RKO (cell line): ENCODE results near the gene PKHD1.
"Not testable (repeated sequence)": the region's sequence is repeated elsewhere in the genome, so short reads cannot be mapped to it uniquely, and the experiment has no call there.

Experiments used
- DNase-seq: peaks from one replicate; pipeline ENCODE4 v3.0.0-alpha.2; 2016; ENCODE audit warnings: low spot score

The PKHD1 gene

DNA sequence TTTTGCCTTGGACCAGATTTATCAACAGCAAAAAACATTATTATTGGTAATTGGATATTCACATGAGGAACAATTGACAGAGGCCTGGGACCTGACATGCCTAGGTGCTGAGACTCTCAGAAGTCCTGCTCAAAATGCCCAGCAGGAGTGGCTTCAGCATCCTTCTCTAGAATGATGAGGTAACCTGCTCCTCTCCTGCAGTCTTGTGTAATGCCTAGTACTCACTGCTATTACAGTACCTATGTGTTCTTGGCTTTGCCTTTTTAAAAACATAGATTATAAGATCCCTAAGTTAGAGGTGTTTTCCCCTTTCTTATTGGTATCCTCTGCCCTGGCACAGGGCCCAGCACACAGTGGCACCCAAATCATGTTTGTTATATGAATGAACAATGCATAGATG lies 230.9 kb downstream of the PKHD1 start:
- DNase-seq: no peak

DNA sequence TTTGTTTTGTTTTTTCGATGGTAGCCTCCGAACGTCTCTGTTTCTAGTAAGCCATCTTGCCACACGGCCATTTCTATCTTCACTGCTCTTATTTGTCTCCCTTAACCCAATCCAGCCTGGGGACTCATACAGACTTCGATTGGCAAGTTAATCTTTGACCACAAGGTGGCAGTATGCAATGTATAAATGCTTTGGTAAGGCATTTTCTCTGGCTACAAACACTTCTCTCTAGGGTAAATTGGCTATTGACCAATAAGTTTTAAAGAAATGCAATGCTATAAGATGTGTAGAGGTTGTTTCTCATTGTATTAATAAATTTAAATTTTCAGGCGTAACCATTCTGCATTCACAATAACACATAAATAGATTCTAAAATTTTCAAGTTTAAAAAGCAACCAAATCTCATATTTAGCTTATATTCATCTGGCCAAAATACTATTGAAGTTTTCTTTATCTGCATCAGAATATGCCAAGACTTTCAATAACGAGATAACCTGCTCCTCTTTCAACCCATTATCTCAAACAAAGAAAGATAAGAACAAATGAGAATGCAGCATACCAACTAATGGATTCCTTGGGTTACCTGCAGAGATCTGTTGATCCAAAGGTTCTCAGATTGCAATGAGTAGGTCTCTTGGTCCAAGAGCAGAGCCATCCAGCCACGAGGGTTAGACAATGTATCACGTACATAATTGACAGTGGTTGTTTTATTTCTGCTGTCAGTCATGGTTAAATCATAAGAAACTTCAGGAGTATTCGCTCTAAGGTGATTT lies 231.9 kb downstream of the PKHD1 start:
- peak; percentile 74 for DNase-seq

- no peak for DNase-seq
Measured at GRCh38 chr6:51854876-51855275, 232.5 kb downstream of the PKHD1 start.

GRCh38 chr6:51854347-51854746 lies 233.1 kb downstream of the PKHD1 start:
- DNase-seq: no peak

GRCh38 chr6:51853109-51853508 lies 234.3 kb downstream of the PKHD1 start:
- DNase-seq: not testable (repeated sequence)

DNA sequence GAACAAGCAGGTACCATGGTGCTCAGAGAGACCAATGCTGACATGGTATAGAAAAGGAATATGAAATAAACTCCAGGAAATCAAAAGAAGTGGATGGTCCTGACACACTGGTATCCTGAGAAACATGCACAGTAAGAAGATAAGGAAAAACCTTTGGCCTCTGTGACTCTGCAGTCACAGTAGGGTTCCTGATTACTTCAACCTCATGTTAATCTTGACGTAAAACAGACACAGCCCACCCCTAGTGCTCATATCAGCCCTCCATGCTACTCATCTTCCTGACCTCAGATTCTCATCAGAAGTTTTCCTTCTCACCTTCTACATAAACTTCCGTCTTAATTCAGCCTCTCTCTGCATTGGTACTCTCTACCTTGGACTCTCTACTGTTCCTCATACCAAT lies 240.9 kb downstream of the PKHD1 start:
- DNase-seq: no peak

DNA sequence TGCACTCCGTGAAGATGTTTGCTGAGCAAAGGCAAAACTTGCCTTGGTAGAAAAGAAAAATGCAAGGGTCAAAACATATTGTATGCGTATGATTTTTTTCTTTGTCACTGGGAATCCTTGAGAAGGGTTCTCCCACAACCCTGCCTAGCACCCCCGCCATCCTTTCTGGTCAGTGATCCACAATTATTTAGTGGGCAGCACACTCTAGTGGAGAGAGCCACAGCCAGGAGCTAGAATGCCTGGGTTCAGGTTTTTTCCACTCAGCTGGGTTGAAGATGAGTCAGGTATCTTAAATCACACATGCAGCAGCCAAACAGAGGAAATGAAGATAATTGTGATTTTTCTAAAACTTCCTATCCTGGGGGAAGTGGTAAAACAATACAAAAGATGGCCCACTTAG lies 243.1 kb downstream of the PKHD1 start:
- DNase-seq: no peak

GRCh38 chr6:51843456-51844056 lies 243.9 kb downstream of the PKHD1 start:
- DNase-seq: no peak

- no peak for DNase-seq
Measured at GRCh38 chr6:51842804-51843378, 244.5 kb downstream of the PKHD1 start.

DNA sequence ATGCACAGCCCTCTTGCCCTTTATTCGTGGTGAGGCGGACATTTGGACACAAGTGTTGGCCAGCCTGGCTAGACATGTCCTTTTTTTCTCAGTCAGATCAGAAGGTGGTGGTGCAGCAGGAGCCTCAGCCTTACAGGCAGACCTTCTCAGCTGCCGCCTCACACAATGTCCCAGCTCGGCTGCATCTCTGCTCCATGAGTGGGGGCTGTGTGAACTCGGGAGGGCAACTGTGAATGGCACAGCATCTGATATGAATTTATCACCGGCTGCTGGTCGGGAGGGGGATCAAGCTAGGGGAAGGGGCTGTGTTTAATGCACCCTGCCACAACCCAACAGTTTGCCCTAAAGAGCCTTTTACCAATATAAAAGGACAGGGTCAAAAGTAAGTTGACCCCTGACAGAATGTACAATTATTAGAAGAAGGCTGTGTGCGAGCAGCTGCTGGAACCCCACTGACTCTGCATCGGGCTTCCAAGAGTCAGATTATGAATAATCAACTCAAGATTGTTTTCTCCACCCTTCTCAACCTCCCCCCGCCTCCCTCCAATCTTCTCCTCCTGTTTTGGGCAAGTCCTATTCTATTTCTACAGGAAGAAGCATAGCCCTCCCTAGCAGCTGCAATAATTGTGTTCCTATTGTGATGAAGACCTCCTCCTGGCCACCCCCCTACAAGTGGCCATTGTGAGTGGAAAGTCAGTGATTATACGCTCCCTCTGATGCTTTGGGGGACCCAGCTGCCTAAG lies 245.2 kb downstream of the PKHD1 start:
- no peak for DNase-seq

- DNase-seq: no peak
Measured at GRCh38 chr6:51841626-51842025, 245.8 kb downstream of the PKHD1 start.

- peak; percentile 1 for DNase-seq
Measured at GRCh38 chr6:51839726-51840374, 247.6 kb downstream of the PKHD1 start.

GRCh38 chr6:51830666-51831065 lies 256.7 kb downstream of the PKHD1 start:
- DNase-seq: peak; percentile 16

- DNase-seq: no peak
Measured at GRCh38 chr6:51827580-51827979, 259.8 kb downstream of the PKHD1 start.

DNA sequence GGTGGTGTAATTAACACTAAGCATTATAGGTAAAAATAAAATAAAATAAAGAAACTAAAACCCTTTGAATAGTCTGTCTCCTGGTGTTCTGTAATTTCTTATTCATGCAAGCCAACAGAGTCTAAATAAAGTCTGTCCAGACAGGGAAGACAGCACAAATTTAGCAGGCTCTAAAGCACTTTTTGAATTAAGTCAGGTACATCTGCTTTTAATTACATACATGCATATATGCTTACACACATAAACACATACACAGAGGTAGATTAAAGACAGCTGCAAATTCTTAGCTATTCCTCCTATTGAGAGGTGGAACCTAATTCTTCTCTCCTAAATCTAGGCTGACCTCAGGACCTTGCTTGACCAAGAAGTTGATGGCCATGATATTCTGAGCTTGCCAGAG lies 262.5 kb downstream of the PKHD1 start:
- DNase-seq: no peak

GRCh38 chr6:51820555-51820954 lies 266.9 kb downstream of the PKHD1 start:
- no peak for DNase-seq

- no peak for DNase-seq
Measured at GRCh38 chr6:51818520-51819022, 268.8 kb downstream of the PKHD1 start.

- no peak for DNase-seq
Measured at GRCh38 chr6:51817832-51818231, 269.6 kb downstream of the PKHD1 start.

DNA sequence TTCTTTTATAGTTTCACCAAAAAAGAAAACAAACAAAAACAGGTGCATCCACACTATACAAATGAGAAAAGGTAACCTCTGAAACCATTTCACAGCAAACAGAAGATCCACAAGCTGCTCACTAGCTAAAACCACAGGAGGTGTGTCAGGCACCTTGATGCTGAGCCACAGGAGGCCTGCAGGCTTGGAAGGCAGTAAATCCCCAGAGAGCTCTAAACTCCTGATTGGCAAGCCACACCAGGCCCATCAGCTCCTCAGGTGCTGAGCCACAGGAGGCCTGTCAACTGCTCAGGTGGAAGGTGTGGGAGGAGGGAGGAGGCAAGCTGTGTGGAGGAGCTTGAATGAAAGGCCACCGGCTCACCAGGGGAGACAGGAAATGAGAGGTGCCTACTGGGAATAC lies 273.0 kb downstream of the PKHD1 start:
- DNase-seq: no peak

DNA sequence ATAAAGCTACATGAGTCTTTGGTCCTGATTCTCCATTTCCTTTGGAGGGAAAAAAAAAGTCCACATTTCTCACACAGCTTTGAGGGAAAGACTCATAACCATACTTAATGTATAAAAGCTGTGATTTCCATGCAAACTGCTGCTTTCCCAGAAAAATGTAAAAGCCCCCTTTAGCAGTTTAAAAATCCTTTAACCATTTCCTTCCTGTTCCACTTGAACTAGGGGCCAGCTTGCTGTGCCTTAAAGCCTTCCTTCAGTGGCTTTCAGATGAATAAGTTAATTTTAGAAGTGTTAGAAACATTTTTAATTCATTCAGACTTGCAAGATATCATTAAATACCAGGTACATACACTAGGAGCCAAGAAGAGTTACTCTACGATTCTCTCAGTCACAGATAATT lies 273.5 kb downstream of the PKHD1 start:
- DNase-seq: no peak

DNA sequence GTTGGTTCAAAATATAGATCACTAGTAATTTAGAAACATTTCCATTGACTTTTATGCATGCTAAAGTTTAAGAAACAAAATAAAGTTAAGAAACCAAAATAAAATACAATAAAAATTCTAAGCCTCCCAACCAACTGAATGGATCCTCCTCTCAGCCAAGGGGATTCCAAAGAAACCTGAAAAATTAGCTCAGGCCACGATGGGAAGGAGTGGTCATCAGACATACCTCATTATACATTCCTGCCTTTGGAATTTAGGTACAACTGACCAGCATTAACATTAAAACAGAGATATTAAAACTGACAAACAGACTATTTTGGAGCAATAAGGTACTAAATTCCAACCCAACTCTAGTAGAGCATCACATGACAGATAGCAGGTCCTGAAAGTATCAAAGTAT lies 275.2 kb downstream of the PKHD1 start:
- no peak for DNase-seq

GRCh38 chr6:51805517-51805916 lies 281.9 kb downstream of the PKHD1 start:
- DNase-seq: no peak
